Measurements from ENCODE around the gene ANGEL1. TPM values are rescaled to one million over a fixed set of nuclear protein-coding genes. Genes with fewer than 3 reads are reported as not detected.

Gene ANGEL1, protein sequence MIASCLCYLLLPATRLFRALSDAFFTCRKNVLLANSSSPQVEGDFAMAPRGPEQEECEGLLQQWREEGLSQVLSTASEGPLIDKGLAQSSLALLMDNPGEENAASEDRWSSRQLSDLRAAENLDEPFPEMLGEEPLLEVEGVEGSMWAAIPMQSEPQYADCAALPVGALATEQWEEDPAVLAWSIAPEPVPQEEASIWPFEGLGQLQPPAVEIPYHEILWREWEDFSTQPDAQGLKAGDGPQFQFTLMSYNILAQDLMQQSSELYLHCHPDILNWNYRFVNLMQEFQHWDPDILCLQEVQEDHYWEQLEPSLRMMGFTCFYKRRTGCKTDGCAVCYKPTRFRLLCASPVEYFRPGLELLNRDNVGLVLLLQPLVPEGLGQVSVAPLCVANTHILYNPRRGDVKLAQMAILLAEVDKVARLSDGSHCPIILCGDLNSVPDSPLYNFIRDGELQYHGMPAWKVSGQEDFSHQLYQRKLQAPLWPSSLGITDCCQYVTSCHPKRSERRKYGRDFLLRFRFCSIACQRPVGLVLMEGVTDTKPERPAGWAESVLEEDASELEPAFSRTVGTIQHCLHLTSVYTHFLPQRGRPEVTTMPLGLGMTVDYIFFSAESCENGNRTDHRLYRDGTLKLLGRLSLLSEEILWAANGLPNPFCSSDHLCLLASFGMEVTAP
- 7.7 and 10.6 TPM in 2 replicates for total RNA-seq

DNA sequence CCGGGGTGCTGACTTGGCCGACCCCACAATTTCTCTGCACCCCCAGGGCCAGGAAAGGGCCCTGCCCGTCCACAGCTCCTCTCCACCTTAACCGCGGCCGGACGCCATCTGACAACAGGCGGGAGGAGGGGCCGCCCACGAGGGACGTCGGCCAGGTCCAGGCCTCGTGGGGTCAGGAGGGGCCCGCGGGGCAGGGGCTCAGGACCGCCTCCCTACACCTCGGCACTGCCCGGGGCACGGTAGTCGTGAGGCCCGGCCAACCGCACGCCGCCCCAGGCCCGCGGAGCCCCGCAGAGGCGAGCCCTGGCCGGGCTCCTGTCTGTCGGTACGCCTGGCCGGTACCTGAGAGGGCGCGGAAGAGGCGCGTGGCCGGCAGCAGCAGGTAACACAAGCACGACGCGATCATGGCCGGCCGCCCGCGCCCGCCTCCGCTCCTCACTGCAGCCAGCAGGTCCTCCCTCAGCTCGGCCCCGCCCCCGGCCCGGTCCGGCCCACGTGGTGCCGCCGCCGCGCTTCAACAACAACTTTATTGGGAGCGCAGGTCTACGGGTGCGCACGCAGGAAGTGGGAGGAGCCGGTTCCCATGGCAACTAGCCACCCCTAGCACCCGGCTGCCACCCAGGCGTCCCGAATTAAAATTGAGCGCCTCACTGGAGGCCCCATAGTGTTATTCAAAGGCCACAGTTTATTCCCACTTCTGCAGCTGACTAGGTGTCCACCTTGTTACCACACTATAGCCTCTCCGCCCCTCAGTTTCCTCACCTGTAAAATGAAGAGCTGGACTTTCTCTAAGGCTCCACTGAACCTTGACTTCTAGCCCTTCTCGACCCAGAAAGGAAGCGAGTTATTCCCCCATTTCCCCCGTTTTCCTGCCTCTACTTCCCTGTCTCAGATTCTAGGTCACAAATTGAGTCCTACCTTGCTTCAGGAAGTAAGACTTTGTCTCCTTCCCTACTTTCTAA, at the start of gene ANGEL1:
Gene ANGEL1 (minus strand): TSS at position 461 of the 962 bp plus-strand sequence. CDS start 55 bp downstream, at position 406.

GRCh38 chr14:76826122-76826521, 13.4 kb upstream of the ANGEL1 start, which contains the start of gene LRRC74A:
LRRC74A (plus strand) TSS chr14:76826408; CDS start chr14:76826698, 290 bp downstream.

GRCh38 chr14:76761136-76761959, 51.3 kb downstream of the ANGEL1 start, which contains the start of gene VASH1:
VASH1 (plus strand) TSS chr14:76761468; CDS start chr14:76762822, 1,354 bp downstream.

Other genes starting within 250 kb of the ANGEL1 start
- gene VASH1, start 51.4 kb downstream of the ANGEL1 start, total RNA-seq = 3.1 and 6.3 TPM in 2 replicates
- not detected in 2 replicates for gene LRRC74A, start 13.5 kb upstream of the ANGEL1 start, total RNA-seq
- 32.3 and 74.8 TPM in 2 replicates for gene IRF2BPL, start 215.8 kb upstream of the ANGEL1 start, total RNA-seq

All from smooth muscle cell of trachea (primary cell).